ENCODE data around the gene LDB3.

Gene LDB3

DNA sequence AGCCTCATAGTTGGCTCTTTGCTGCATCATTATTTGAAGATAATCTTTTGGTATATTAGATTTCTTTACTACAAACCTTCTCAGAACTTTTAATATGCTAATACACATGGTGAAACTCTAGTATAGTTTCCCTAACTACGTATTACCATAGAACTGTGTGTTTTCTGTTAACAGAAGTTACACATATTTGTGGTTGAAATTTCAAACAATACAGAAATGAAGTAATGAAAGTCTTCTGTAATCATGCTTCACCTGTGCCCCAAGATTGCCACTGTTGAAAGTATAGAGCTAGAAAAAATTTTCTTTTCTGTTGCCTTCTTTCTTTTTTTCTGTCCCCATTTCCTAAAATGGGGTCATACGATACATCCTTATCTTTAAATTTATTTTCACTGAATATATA lies 97.2 kb downstream of the LDB3 start:
- H3K27me3 ChIP-seq (replicated peaks; ENCODE audit: insufficient read depth, low read length): no peaks in the 10 kb centered on the region
- H3K4me2 ChIP-seq (ENCODE audit: low read depth, low read length): no peak overlapping the region
- TF ChIP-seq, protein P1, sequence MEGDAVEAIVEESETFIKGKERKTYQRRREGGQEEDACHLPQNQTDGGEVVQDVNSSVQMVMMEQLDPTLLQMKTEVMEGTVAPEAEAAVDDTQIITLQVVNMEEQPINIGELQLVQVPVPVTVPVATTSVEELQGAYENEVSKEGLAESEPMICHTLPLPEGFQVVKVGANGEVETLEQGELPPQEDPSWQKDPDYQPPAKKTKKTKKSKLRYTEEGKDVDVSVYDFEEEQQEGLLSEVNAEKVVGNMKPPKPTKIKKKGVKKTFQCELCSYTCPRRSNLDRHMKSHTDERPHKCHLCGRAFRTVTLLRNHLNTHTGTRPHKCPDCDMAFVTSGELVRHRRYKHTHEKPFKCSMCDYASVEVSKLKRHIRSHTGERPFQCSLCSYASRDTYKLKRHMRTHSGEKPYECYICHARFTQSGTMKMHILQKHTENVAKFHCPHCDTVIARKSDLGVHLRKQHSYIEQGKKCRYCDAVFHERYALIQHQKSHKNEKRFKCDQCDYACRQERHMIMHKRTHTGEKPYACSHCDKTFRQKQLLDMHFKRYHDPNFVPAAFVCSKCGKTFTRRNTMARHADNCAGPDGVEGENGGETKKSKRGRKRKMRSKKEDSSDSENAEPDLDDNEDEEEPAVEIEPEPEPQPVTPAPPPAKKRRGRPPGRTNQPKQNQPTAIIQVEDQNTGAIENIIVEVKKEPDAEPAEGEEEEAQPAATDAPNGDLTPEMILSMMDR (IDR thresholded peaks at IDR 0.05; ENCODE audit: low read length): no peak
- TF ChIP-seq EZH2 (optimal IDR thresholded peaks at IDR 0.05; ENCODE audit: low read depth, low read length): no peak
- TF ChIP-seq EZH2phosphoT487 (IDR thresholded peaks at IDR 0.05; ENCODE audit: low read length): no peak
- no peaks in the 10 kb centered on the region for H3K4me1 ChIP-seq (ENCODE audit: low read length)
- no peaks in the 10 kb centered on the region for H3K36me3 ChIP-seq (replicated peaks; ENCODE audit: insufficient read depth, low read length)
- no peak for DNase-seq
- H3F3A ChIP-seq (ENCODE audit: insufficient read depth, low read length): no peaks in the 10 kb centered on the region
- no peak overlapping the region for H3K9ac ChIP-seq (ENCODE audit: low read length)
- peaks cover 14% of the 10 kb centered on the region; the same call in 1 of the 2 replicates for H3K79me2 ChIP-seq (ENCODE audit: low read length)
- H4K20me1 ChIP-seq (ENCODE audit: insufficient read depth, low read length): no peaks in the 10 kb centered on the region
- no peak overlapping the region for H3K4me3 ChIP-seq (ENCODE audit: low read length)
- H3K9me2 ChIP-seq (replicated peaks; ENCODE audit: insufficient read depth, low read length): no peaks in the 10 kb centered on the region
- no peaks in the 10 kb centered on the region for H3K9me3 ChIP-seq (replicated peaks; ENCODE audit: insufficient read depth, low read length)
- no peak overlapping the region for H3K27ac ChIP-seq (ENCODE audit: low read length)
- H2AFZ ChIP-seq (ENCODE audit: low read length): no peak overlapping the region

DNA sequence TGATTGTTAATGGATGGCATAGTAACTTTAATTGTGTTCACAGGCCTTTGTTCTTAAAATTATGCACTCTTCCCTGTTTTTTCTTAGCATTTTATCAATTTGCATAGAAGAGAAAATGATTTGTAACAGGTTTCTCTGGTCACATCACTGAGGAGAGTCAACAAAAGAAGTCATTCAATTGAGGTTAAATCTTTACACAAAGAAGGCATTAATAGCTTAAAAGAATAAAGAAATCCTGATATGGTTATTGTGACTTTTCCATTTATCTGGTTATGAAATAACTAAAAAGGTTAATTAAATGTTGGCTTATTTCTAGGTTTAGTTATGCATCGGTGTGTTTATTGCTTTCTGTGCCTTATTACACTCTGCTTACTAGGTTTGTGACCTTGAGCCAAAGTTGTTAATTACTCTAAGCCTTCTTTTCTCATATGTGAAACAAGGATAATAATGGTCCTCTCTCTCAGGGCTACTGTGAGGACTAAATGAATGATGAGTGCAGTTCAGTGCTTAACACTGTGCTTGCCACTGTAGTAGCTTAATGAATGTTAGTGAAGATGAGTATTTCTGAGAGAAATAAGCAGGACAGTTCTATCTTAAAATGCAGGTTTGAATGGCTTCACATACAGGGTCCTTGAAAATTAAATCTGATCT lies 100.2 kb downstream of the LDB3 start:
- Histone ChIP-seq H4K20me1 (ENCODE audit: insufficient read depth, low read length) (no peaks in the 10 kb centered on the region), H3K27me3 (replicated peaks; ENCODE audit: insufficient read depth, low read length) (no peaks in the 10 kb centered on the region), H3K9ac (ENCODE audit: low read length) (no peak overlapping the region), H3K4me1 (ENCODE audit: low read length) (no peaks in the 10 kb centered on the region), H3K4me2 (ENCODE audit: low read depth, low read length) (no peak overlapping the region), H3F3A (ENCODE audit: insufficient read depth, low read length) (no peaks in the 10 kb centered on the region), H3K9me3 (replicated peaks; ENCODE audit: insufficient read depth, low read length) (no peaks in the 10 kb centered on the region), H3K79me2 (ENCODE audit: low read length) (0 out of 2 replicates have a peak, but pooled peaks cover 7% of the 10 kb centered on the region), H3K4me3 (ENCODE audit: low read length) (no peak overlapping the region), H3K9me2 (replicated peaks; ENCODE audit: insufficient read depth, low read length) (no peaks in the 10 kb centered on the region), H3K36me3 (replicated peaks; ENCODE audit: insufficient read depth, low read length) (no peaks in the 10 kb centered on the region), H3K27ac (ENCODE audit: low read length) (no peak overlapping the region), H2AFZ (ENCODE audit: low read length) (no peak overlapping the region)
- no peak for DNase-seq
- TF ChIP-seq, protein P1 (IDR thresholded peaks at IDR 0.05; ENCODE audit: low read length): no peak
- TF ChIP-seq EZH2 (optimal IDR thresholded peaks at IDR 0.05; ENCODE audit: low read depth, low read length) (no peak), EZH2phosphoT487 (IDR thresholded peaks at IDR 0.05; ENCODE audit: low read length) (no peak)

DNA sequence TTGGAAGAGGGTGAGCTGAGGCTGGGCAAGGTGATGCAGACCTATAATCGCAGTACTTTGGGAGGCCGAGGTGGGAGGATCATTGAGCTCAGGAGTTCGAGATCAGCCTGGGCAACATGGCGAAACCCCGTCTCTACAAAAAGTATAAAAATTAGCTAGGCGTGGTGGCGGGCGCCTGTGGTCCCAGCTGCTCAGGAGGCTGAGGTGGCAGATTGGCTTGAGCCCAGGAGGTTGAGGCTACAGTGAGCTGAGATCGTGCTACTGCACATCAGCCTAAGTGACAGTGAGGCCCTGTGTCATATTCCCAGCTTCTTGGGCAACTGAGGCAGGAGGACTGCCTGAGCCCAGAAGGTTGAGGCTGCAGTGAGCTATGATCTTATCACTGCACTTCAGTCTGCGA lies 101.7 kb downstream of the LDB3 start:
- no peaks in the 10 kb centered on the region for H4K20me1 ChIP-seq (ENCODE audit: insufficient read depth, low read length)
- no peaks in the 10 kb centered on the region for H3K9me3 ChIP-seq (replicated peaks; ENCODE audit: insufficient read depth, low read length)
- peaks cover 2% of the 10 kb centered on the region for H3K4me1 ChIP-seq (ENCODE audit: low read length)
- no peaks in the 10 kb centered on the region for H3K27me3 ChIP-seq (replicated peaks; ENCODE audit: insufficient read depth, low read length)
- no peak for DNase-seq
- 0 out of 2 replicates have a peak, but pooled peaks cover 7% of the 10 kb centered on the region for H3K79me2 ChIP-seq (ENCODE audit: low read length)
- no peak overlapping the region for H3K9ac ChIP-seq (ENCODE audit: low read length)
- no peak overlapping the region for H3K27ac ChIP-seq (ENCODE audit: low read length)
- no peak overlapping the region for H3K4me3 ChIP-seq (ENCODE audit: low read length)
- no peak overlapping the region for H3K4me2 ChIP-seq (ENCODE audit: low read depth, low read length)
- H3K9me2 ChIP-seq (replicated peaks; ENCODE audit: insufficient read depth, low read length): no peaks in the 10 kb centered on the region
- no peaks in the 10 kb centered on the region for H3K36me3 ChIP-seq (replicated peaks; ENCODE audit: insufficient read depth, low read length)
- no peaks in the 10 kb centered on the region for H3F3A ChIP-seq (ENCODE audit: insufficient read depth, low read length)
- TF ChIP-seq, protein P1 (IDR thresholded peaks at IDR 0.05; ENCODE audit: low read length): no peak
- TF ChIP-seq EZH2phosphoT487 (IDR thresholded peaks at IDR 0.05; ENCODE audit: low read length): no peak
- no peak for TF ChIP-seq EZH2 (optimal IDR thresholded peaks at IDR 0.05; ENCODE audit: low read depth, low read length)
- no peak overlapping the region for H2AFZ ChIP-seq (ENCODE audit: low read length)
